Fibroblast of the aortic adventitia (primary cell): ENCODE measurements around the gene RAI14. TPM values are rescaled to one million over a fixed set of nuclear protein-coding genes. Genes with fewer than 3 reads are reported as not detected.

ENCODE experiments used
- DNase-seq: peaks from one replicate; pipeline ENCODE4 v3.0.0-alpha.2; 2010; ENCODE audit warnings: low read depth
- H3K4me3 ChIP-seq: 2 replicates; pipeline ENCODE4 v1.5.1; 2011; ENCODE audit warnings: low read depth, mild to moderate bottlenecking, control low read depth, low read length, moderate library complexity
- CTCF ChIP-seq: IDR thresholded peaks from 2 replicates; pipeline ENCODE4 v1.5.1; 2011; ENCODE audit warnings: mild to moderate bottlenecking, low read length, control low read depth, inconsistent platforms; ENCODE audit not compliant: insufficient read depth
- total RNA-seq: library from RNA; depleted of rRNA; stranded (reverse); fragments of >200 nt; gene quantifications from 2 replicates; pipeline ENCODE4 v1.2.3, GENCODE V29; 2012; ENCODE audit warnings: low replicate concordance

RAI14 gene
- total RNA-seq, 1 donor = 100 TPM

- no peak for TF ChIP-seq CTCF
- no peak overlapping the region for H3K4me3 ChIP-seq
- peak; percentile 81 for DNase-seq
Measured at GRCh38 chr5:34688015-34688810, 32.1 kb downstream of the RAI14 start.

GRCh38 chr5:34690301-34690700, 34.2 kb downstream of the RAI14 start:
- no peak for DNase-seq
- no peak for TF ChIP-seq CTCF
- H3K4me3 ChIP-seq = no peak overlapping the region

GRCh38 chr5:34690898-34691297, 34.8 kb downstream of the RAI14 start:
- no peak for TF ChIP-seq CTCF
- no peak for DNase-seq

GRCh38 chr5:34691326-34691725, 35.2 kb downstream of the RAI14 start:
- peak; percentile 82 for DNase-seq
- no peak overlapping the region for H3K4me3 ChIP-seq
- no peak for TF ChIP-seq CTCF

More at GRCh38 chr5:34690898-34691297, 34.8 kb downstream of the RAI14 start:
- H3K4me3 ChIP-seq = no peak overlapping the region

- no peak overlapping the region for H3K4me3 ChIP-seq
- no peak for TF ChIP-seq CTCF
- no peak for DNase-seq
Measured at GRCh38 chr5:34692786-34693185, 36.7 kb downstream of the RAI14 start.

GRCh38 chr5:34694012-34694411, 37.9 kb downstream of the RAI14 start:
- DNase-seq = no peak
- H3K4me3 ChIP-seq = no peak overlapping the region

More at GRCh38 chr5:34694012-34694411, 37.9 kb downstream of the RAI14 start:
- TF ChIP-seq CTCF = no peak
